Inflammatory macrophage (primary cell): ENCODE data around the gene TP53RK.

Experiments used
- DNase-seq, 2 donors: peaks; one replicate each; pipeline ENCODE4 v3.0.0-alpha.2; 2020 to 2022
- total RNA-seq, 18 experiments: gene quantifications; one replicate each; lab custom pipeline; 2026; ENCODE audit warnings: mixed read lengths in 6 of 18, inconsistent platforms in 2 of 18; lab: John Stamatoyannopoulos, UW

TP53RK gene
- total RNA-seq, result 9.7 to 31.0 (median 25.8) reads per million in 18 experiments

GRCh38 chr20:46689082-46689753 lies at the start of gene TP53RK:
TSS of gene TP53RK (minus strand) at chr20:46689444. CDS start at chr20:46689414, 30 bp downstream.
- DNase-seq, result peak; percentile 100

DNA sequence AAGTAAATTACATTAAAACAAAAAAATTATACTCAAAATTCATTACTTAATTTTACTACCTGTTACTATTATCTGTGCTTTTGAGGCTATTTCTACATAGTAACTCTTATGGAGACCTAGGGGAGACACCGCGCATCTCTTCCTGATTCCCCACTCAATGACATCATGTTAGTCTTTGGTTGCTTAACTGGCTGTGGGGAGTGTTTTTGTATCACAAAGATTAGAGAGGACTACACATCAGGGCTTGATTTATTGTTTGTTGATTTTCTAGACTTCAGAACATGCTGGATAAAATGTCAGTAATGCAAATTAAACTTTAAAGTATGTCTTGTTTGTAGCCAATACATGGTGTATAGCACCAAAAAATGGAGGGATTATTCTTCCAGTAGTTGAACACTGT lies 46.2 kb upstream of the TP53RK start:
- DNase-seq, result no peak

DNA sequence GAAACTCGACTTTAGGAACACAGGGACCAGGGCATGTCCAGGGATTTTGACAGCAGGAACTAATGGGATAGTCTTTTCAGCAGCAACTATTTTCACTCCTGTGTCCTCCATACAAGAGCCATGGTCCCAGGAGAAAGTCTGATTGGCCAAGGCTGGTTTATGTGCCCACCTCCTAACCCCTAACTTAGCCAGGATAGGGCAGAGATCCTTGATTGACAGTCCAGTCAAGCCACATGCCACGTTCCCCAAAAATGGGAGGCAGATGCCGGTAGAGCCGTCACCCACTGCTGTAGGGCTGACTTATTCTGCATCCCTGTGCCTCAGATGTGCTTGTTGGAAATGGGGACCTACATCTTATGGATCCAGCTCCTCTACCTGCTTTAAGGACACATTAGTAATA lies 42.5 kb upstream of the TP53RK start:
- no peak for DNase-seq

DNA sequence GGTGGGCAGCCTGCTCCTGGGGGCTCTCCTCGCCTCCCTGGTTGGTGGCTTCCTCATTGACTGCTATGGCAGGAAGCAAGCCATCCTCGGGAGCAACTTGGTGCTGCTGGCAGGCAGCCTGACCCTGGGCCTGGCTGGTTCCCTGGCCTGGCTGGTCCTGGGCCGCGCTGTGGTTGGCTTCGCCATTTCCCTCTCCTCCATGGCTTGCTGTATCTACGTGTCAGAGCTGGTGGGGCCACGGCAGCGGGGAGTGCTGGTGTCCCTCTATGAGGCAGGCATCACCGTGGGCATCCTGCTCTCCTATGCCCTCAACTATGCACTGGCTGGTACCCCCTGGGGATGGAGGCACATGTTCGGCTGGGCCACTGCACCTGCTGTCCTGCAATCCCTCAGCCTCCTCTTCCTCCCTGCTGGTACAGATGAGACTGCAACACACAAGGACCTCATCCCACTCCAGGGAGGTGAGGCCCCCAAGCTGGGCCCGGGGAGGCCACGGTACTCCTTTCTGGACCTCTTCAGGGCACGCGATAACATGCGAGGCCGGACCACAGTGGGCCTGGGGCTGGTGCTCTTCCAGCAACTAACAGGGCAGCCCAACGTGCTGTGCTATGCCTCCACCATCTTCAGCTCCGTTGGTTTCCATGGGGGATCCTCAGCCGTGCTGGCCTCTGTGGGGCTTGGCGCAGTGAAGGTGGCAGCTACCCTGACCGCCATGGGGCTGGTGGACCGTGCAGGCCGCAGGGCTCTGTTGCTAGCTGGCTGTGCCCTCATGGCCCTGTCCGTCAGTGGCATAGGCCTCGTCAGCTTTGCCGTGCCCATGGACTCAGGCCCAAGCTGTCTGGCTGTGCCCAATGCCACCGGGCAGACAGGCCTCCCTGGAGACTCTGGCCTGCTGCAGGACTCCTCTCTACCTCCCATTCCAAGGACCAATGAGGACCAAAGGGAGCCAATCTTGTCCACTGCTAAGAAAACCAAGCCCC lies 36.2 kb upstream of the TP53RK start:
- no peak for DNase-seq

- no peak for DNase-seq
These were observed 35.2 kb upstream of the TP53RK start for GRCh38 chr20:46724343-46724959.

- DNase-seq, result no peak
These were observed 33.8 kb upstream of the TP53RK start for GRCh38 chr20:46723039-46723438.

DNA sequence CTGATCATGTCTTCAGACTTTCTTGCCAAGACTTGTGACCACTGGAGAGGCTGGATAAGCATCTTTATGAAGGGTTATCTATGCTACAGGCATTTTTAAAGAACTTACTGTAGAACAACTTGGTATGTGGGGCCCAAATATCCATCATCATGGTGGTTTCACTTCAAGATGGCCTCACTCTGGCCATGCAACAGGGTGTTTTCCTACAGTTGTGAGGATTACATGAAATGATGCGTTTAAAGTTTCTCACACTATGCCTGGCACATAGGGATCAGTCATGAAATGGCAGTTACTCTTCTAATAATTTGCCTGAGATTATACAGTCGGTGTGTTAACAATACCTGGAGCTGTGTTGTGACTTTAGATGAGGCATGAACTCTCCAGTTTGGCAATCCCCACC lies 33.2 kb upstream of the TP53RK start:
- no peak for DNase-seq

DNA sequence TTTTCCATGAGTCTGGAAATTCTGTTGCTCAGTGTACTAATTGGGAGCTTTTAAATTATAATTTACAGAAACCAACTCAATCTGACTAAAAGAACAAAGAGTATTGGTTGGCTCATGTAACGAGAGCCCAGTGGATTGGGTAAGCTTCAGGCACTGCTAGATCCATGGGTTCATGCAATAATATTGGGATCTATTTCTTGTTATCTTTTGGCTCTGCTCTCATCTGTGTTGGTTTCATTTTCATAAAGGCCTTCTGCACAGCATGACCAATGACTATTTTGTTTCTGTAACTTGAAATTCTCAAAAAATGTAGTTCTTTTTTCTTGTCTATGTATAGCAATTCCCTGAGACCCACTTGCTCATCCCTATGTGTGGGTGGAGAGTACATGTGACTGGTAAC lies 32.2 kb upstream of the TP53RK start:
- DNase-seq, result no peak

- no peak for DNase-seq
These were observed 31.7 kb upstream of the TP53RK start for GRCh38 chr20:46720776-46721425.

DNA sequence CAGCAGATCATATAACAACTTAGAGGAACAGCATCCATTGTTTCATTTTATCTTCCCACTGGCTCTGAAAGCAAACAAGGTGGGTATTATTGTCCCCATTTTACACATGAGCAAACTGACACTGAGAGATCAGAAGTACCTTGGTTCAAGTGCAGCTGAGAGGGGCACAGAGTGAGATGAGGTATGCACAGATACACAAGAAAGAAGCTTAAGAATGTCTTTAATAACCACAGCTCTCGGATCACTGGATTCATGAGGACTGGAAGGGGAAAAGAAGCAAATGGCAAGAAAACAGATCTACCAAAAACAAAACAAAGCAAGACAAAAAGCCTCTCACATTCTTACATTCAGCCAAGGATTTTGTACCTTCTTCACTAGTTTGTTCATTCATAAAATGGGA lies 30.8 kb upstream of the TP53RK start:
- DNase-seq, result no peak

GRCh38 chr20:46717818-46718541 lies 28.7 kb upstream of the TP53RK start:
- DNase-seq, result no peak

DNA sequence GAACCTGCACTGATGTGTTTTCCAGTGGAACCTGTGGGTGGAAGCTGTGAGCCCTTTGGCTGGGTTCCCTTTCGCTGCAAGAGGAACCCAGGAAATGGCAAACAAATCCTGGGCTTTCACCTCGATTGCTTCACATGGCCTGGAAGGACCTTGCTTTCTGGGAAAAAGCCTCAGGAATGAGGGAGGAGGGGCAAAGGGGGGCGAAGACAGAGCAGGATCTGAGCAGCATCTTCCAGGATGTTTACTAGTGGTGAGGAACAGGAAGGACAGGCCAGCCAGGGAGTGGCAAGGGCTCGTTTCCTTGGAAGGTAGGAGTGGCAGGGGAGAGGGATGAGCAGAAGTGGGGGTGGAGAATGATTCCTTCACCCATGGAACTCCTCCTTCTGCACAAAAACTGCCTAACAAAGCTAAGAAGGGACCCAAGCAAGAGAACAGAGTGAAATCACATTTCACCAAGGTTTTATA lies 26.1 kb upstream of the TP53RK start:
- no peak for DNase-seq

DNA sequence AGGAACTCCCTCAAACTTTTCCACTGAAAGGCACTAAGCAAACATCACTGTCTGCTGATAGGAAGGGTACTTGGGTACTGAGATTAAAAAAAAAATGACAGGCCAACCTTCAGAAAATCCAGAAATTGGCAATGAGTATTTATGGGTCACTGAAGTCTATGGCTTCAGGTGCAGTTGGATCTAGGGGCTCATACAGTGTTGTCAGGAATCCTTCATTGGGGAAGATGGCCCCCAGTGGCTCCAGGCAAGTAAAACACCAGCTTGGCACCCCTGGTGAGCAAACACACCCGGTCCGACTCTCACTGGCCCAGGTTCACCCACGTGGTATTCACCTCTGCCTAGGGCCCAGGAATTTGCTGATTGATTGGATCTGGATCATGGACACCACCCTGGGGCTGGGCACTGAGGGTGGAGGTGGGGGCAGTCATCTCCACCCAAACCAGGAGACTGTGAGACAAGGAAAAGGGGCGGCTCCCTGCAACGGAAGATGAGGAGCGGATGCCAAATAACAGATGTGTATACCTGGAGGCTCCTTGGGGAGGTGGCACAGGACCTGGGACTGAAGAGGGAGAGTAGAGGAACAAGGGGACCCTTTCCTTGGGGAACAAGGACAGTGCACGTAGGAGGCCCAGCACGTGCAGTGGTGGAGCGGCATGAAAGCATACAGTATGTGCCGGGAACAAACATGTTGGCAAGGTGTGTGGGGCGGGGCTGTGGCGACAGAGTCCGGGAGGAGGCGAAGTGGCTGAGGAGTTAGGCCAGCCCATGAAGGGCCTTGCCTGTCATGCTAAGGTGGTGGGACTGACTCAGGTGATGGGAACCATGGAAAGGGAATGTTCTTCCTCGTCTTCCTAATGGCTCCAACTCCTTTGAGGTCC lies 25.0 kb upstream of the TP53RK start:
- DNase-seq, result no peak

- no peak for DNase-seq
These were observed 22.9 kb upstream of the TP53RK start for GRCh38 chr20:46712056-46712636.

DNA sequence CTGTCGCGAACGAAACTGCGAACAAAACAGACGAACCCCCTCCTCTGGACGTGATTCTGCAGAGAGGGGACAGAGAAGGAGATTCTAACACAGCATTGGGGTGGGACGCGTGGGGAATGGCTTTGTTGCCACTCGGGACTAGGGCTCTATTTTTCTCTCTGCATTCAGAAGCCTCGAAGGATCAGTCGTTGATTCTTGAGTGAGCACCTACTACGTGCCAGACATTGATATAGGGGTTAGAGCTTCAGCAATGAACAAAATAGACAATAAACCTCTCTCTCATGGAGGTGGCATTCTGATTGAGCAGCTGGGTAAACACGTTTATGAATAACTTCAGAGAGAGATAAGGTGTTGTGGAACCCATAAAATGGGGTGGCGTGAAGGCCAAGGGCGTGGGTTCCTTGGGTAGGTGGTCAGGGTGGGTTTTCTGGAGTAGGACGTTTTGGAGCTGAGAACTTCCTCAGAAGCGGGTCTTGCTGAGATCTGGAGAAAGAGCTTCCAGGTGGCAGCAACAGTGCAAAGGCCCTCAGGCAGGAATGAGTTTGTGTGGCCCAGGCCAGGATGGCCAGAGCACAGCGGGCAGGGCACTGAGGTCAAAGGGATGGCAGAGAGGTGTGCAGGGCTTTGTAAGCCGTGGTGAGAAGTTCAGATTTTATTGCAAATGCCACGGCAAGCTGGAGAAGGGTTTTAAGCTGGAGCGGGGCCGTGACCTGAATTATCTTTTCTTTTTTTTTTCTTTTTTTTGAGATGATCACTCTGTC lies 21.1 kb upstream of the TP53RK start:
- no peak for DNase-seq

DNA sequence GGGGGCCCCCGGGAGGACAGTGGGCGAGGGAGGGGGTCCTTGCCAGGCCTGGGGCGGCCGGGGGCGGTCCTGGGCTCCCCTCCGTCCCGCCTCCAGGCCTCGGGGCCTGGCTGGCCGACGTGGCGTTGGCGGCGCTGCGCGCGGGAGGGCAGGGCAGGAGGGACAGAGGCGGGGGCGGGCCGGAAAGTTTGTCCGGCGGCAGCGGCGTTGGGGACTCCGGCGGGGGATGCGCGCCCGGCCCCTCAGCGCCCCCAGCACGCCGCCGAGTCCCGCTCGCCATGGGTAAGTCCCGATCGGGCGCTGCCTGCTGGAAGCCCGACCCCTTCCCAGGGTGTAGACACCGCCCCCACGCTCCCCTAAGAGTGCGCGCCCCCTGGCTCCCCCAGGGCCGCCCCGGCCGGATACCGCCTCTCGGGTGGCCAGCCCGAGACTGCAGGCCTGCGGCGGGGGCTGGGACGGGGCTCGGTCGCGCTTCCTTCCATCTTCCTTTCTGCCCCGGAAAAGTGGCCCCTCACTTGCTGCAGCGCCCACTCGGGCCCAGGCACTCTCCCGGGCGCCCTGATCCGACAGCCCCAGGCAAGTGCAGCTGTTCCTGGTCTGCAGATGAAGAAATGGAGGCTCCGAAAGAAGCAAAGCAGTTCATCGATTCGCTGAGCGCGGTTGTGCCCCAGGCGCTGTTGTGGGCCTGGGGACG lies 20.4 kb upstream of the TP53RK start, which contains the start of gene SLC2A10:
TSS of gene SLC2A10 (plus strand) at position 191 of the 694 bp plus-strand sequence. CDS start at position 279, 88 bp downstream.
- DNase-seq, result peak in 1 of 2 donors; percentile 8

GRCh38 chr20:46709055-46709458 lies 19.8 kb upstream of the TP53RK start:
- no peak for DNase-seq

- no peak for DNase-seq
These were observed 19.1 kb upstream of the TP53RK start for GRCh38 chr20:46708172-46708860.
